Lower leg skin (tissue), 4 donors: Measurements from ENCODE around the gene COG5. TPM values are rescaled to one million over a fixed set of nuclear protein-coding genes. Genes with fewer than 3 reads are reported as not detected.

Source experiments
- DNase-seq, 2 donors: peaks; one replicate each; pipeline ENCODE4 v3.0.0-alpha.2; 2019; ENCODE audit warnings: low spot score in 2 of 2
- H3K4me3 ChIP-seq: fragments of 200-600 bp; sonication (generic); 2 replicates; pipeline ENCODE4 v1.5.1; 2017; ENCODE audit warnings: mild to moderate bottlenecking, low read depth; ENCODE audit not compliant: poor library complexity, severe bottlenecking
- CTCF ChIP-seq, 3 donors: fragments of 450-650 bp; IDR thresholded peaks; one replicate each; pipeline ENCODE4 v1.5.1; 2016; ENCODE audit warnings: antibody characterized with exemption in 3 of 3, mild to moderate bottlenecking in 3 of 3, moderate library complexity in 2 of 3
- POLR2A ChIP-seq, 2 donors: fragments of 450-650 bp; IDR thresholded peaks; one replicate each; pipeline ENCODE4 v1.6.1; 2016 to 2017; ENCODE audit warnings: antibody characterized with exemption in 2 of 2, mild to moderate bottlenecking in 1 of 2, moderate library complexity in 1 of 2
- WGBS, 2 donors: methylation state at CpG; one replicate each; pipeline ENCODE4 v1.1.5; 2018; 5-methylcytosine and 5-hydroxymethylcytosine counted together
- intact Hi-C: fragments of 100-400 bp; cut with DNase I; formaldehyde crosslinking; loops from one replicate; pipeline ENCODE4 v1.15.0; 2023; ENCODE audit warnings: low total_unique reads
- total RNA-seq, 4 donors: library from RNA; depleted of rRNA; stranded (reverse); fragments of >200 nt; gene quantifications; one replicate each; pipeline ENCODE4 v1.1.0, GENCODE V29; 2016

COG5 gene
- total RNA-seq, 4 donors from 2014 or later: 34.4 to 50.6 (median 43.4) TPM

- 98 to 100% methylated on average over 1 of the region's 1 CpG for WGBS, 2 donors
- no peak overlapping the region for H3K4me3 ChIP-seq
- intact Hi-C loops: no loop called here
- TF ChIP-seq POLR2A (IDR thresholded peaks at IDR 0.05) (no peak), CTCF (IDR thresholded peaks at IDR 0.05) (no peak)
- no peak for DNase-seq
Observed at GRCh38 chr7:107468824-107469223, 94.9 kb downstream of the COG5 start.

GRCh38 chr7:107467972-107468371 lies 95.7 kb downstream of the COG5 start:
- WGBS, 2 donors: 92 to 93% methylated on average over 2 of the region's 2 CpGs
- DNase-seq: no peak
- TF ChIP-seq CTCF (IDR thresholded peaks at IDR 0.05): no peak
- TF ChIP-seq POLR2A (IDR thresholded peaks at IDR 0.05): no peak
- intact Hi-C loops: no loop called here
- H3K4me3 ChIP-seq: no peak overlapping the region

DNA sequence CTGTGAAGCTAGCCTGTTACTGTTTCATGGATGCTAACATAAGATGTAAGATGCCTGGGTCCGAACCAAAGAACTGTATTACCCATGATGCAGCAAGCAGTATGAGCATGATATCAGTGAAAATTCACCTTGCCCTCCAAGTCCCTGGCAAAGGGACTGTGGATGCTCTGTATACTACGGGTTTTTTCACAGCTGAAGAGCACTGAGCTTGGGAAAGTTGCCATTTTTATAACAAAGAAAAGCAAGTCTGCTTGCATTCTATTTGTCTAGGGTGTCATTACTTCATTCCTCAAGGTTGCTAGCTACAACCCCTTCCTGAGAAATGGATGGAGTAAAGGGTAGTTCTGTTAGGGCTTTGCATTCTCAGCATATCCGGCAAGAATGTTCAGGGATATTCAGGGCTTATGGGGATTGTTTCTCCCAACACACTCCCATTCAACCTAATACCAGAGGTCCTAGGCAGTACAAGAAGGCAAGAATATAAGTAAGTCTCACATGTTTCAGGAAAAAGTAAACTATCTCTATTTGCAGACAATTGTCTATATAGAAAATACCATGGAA lies 99.0 kb downstream of the COG5 start:
- H3K4me3 ChIP-seq: no peak overlapping the region
- WGBS, 2 donors: 84 to 85% methylated on average over 3 of the region's 3 CpGs
- intact Hi-C loops: no loop called here
- no peak for DNase-seq
- no peak for TF ChIP-seq POLR2A (IDR thresholded peaks at IDR 0.05)
- TF ChIP-seq CTCF (IDR thresholded peaks at IDR 0.05): no peak

DNA sequence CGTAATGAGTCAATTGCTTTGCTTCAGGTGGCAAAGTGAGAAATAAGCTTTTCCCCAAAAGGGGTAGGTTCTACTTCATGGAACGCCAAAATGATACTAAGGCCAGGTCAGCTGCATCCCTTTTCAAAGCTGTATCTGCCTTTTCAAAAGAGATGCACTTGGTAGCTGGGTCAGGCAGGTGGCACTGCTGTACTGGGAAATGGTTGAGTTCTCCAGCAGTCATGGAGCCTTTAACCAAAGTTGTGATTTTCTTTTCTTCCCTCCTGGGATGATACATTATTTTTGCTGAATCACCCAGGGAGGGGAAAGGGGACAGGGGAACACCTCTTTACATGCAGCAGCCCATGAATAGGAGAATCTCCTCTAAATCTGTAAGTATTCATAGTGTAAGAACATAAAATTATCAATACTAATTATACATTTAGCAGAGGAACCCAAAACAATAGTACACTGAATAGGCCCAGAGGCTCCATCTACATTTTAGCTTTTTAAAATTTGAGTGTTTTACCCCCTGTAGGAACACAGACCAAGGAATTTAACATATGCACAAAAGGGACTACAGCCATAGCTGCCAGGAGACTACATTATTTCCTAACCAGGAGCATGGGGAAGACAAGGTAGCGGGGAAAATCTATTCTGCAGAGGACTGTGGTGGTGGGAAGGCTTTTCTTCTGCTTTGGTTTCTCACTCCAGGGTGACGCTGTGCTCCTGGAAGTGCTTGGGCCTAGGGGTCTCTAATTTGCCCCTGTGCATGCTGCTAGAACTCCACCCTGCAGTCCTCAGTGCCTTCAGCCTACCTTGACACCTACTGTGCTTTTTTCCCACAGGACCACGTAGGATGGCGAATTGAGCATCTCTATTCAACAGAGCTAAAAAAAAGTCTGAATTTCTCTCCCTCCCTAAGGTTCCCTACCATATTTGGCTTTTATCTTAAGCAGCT lies 100.3 kb downstream of the COG5 start:
- 78 to 82% methylated on average over 6 of the region's 6 CpGs for WGBS, 2 donors
- intact Hi-C loops: loop anchor here (2.0 kb wide), 1 partner anchor 261 kb away; no protein-coding TSS in a partner anchor
- no peak overlapping the region for H3K4me3 ChIP-seq
- TF ChIP-seq POLR2A (IDR thresholded peaks at IDR 0.05) (no peak), CTCF (IDR thresholded peaks at IDR 0.05) (no peak)
- DNase-seq: peak in 1 of 2 donors; percentile 47

DNA sequence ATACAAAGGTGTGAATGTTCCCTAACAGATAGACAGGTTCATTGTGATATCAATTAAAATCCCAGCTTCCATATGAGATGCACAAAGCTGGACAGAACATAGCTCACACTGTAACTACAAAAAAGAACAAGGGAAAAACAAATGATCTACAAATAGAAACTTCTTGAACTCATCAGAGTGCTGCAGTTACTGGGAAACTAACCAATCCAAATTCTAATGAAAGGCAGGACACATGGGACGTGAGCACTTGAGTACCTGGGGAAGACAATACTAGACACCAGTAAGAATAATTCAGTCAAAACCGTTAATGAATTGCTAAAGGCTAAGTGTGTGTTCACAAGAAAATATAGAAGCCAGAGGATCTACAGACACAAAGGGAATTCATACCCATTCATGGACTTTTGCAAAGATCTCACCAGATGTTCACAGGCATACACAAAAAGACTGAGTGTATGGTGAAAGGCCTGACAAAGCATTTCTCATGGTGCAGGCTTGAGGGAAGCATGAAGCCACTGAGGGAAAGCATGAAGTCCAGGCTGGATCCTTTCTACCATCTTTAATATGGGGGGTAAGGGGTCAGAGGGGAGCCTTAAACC lies 101.7 kb downstream of the COG5 start:
- DNase-seq: no peak
- WGBS, 2 donors: 80 to 81% methylated on average over 2 of the region's 2 CpGs
- H3K4me3 ChIP-seq: no peak overlapping the region
- intact Hi-C loops: loop anchor here (2.0 kb wide), 1 partner anchor 263 kb away; no protein-coding TSS in a partner anchor
- TF ChIP-seq CTCF (IDR thresholded peaks at IDR 0.05) (no peak), POLR2A (IDR thresholded peaks at IDR 0.05) (no peak)
